Caco-2 (cell line): Measurements from ENCODE around the gene ASH1L. TPM values are rescaled to one million over a fixed set of nuclear protein-coding genes. Genes with fewer than 3 reads are reported as not detected.
A peak's percentile ranks its signal among the peaks of the same experiment; 100 is the strongest.
"Not testable (repeated sequence)": the region's sequence is repeated elsewhere in the genome, so short reads cannot be mapped to it uniquely, and the experiment has no call there.

Experiments
- BruUV-seq: library from RNA; stranded (reverse); fragments of 400-500 nt; replicated peaks from 2 replicates; lab custom pipeline; 2021; lab: Mats Ljungman, UMichigan
- CTCF ChIA-PET: fragments of 300-600 bp; sonication (Branson Sonifier 250); formaldehyde crosslinking; loops from one replicate; lab custom pipeline; 2022; ENCODE audit warnings: antibody characterized with exemption; lab: Charles Lee
- POLR2A ChIA-PET: fragments of 300-600 bp; sonication (Branson Sonifier 250); formaldehyde crosslinking; loops from one replicate; lab custom pipeline; 2022; ENCODE audit warnings: antibody characterized with exemption; lab: Charles Lee
- DNase-seq, 2 experiments: peaks; one replicate each; pipeline versions ENCODE4 v3.0.0 to v3.0.0-alpha.2; 2020 to 2022
- H3K27me3 ChIP-seq: replicated peaks from 2 replicates; pipeline ENCODE4 v1.6.0; 2011; ENCODE audit warnings: low read length; ENCODE audit not compliant: control insufficient read depth, insufficient read depth
- H3K36me3 ChIP-seq: 2 replicates; pipeline ENCODE4 v1.5.1; 2011; ENCODE audit warnings: low read length; ENCODE audit not compliant: control insufficient read depth, insufficient read depth
- H3K4me1 ChIP-seq: fragments of 250-450 bp; sonication (Bioruptor Pico); 2 replicates; pipeline ENCODE4 v1.5.1; 2020; ENCODE audit warnings: mild to moderate bottlenecking
- H3K4me3 ChIP-seq: 2 replicates; pipeline ENCODE4 v1.5.1; 2011; ENCODE audit warnings: low read depth, mild to moderate bottlenecking, control low read depth, low read length
- H3K9me3 ChIP-seq: fragments of 250-450 bp; sonication (Bioruptor Pico); 2 replicates; pipeline ENCODE4 v1.5.1; 2020; ENCODE audit warnings: mild to moderate bottlenecking, moderate library complexity
- H3K27ac Mint-ChIP-seq: one replicate; pipeline ENCODE4 v1.8.0; 2022; ENCODE audit warnings: mixed read lengths; ENCODE audit not compliant: unreplicated experiment
- H3K27me3 Mint-ChIP-seq: one replicate; pipeline ENCODE4 v1.8.0; 2022; ENCODE audit warnings: mixed read lengths; ENCODE audit not compliant: insufficient read depth, unreplicated experiment
- H3K36me3 Mint-ChIP-seq: one replicate; pipeline ENCODE4 v1.8.0; 2022; ENCODE audit warnings: mild to moderate bottlenecking, mixed read lengths; ENCODE audit not compliant: insufficient read depth, unreplicated experiment
- H3K4me1 Mint-ChIP-seq: one replicate; pipeline ENCODE4 v1.8.0; 2022; ENCODE audit warnings: low read depth, mixed read lengths; ENCODE audit not compliant: unreplicated experiment
- H3K4me3 Mint-ChIP-seq: one replicate; pipeline ENCODE4 v1.8.0; 2022; ENCODE audit warnings: mild to moderate bottlenecking, moderate library complexity, mixed read lengths; ENCODE audit not compliant: unreplicated experiment
- H3K9me3 Mint-ChIP-seq: one replicate; pipeline ENCODE4 v1.8.0; 2022; ENCODE audit warnings: mixed read lengths; ENCODE audit not compliant: unreplicated experiment
- CTCF ChIP-seq, 2 experiments: fragments of 200-600 bp in 1 of 2; IDR thresholded peaks; 1 replicate in 1 of 2; 2 replicates in 1 of 2; pipeline versions ENCODE4 v1.5.1 to v1.8.0; 2011 to 2022; ENCODE audit warnings: antibody characterized with exemption in 1 of 2, control low read depth in 1 of 2, inconsistent platforms in 1 of 2, low read depth in 1 of 2, low read length in 1 of 2, mild to moderate bottlenecking in 1 of 2, moderate library complexity in 1 of 2; ENCODE audit not compliant: insufficient read depth in 1 of 2, severe bottlenecking in 1 of 2, unreplicated experiment in 1 of 2
- intact Hi-C: fragments of 100-400 bp; cut with micrococcal nuclease; formaldehyde crosslinking; loops from one replicate; pipeline ENCODE4 v1.10.0; 2022; ENCODE audit not compliant: unreplicated experiment
- total RNA-seq: library from RNA; stranded (reverse); gene quantifications from 2 replicates; pipeline ENCODE4 v1.2.3, GENCODE V29; 2022

Gene ASH1L
- total RNA-seq, 1 experiment from 2014 or later: 39.4 TPM

- Histone ChIP-seq H3K9me3 (no peaks in the 10 kb centered on the region), H3K36me3 (no peaks in the 10 kb centered on the region; the same call in 1 of the 2 replicates), H3K4me3 (peak within 1 kb of the TSS; percentile 48), H3K4me1 (no peaks in the 10 kb centered on the region), H3K27me3 (no peaks in the 10 kb centered on the region)
- peak; percentile 96 to 98 for DNase-seq
- Mint-ChIP-seq H3K9me3 (no peaks in the 10 kb centered on the region), H3K27me3 (no peaks in the 10 kb centered on the region), H3K4me1 (no peaks in the 10 kb centered on the region), H3K27ac (peak within 1 kb of the TSS; percentile 96), H3K4me3 (peak within 1 kb of the TSS; percentile 98), H3K36me3 (peaks cover 15% of the 10 kb centered on the region)
- ChIA-PET CTCF (no interaction called here), POLR2A (no interaction called here)
- TSS peak; percentile 99 for BruUV-seq
- TF ChIP-seq CTCF (IDR thresholded peaks at IDR 0.05; ENCODE audit: insufficient read depth in 1 of 2, low read depth in 1 of 2, low read length in 1 of 2, severe bottlenecking in 1 of 2, unreplicated experiment in 1 of 2): no peak
- intact Hi-C loops: no loop called here
Measured at GRCh38 chr1:155609515-155610256, 47.1 kb upstream of the ASH1L start, which contains the start of gene MSTO1. Gene MSTO1 (plus strand): TSS chr1:155610218. CDS start chr1:155610249, 31 bp downstream.

GRCh38 chr1:155608888-155609225, 46.3 kb upstream of the ASH1L start:
- Histone ChIP-seq H3K4me3 (no peak overlapping the region), H3K27me3 (no peaks in the 10 kb centered on the region), H3K36me3 (no peaks in the 10 kb centered on the region; the same call in 1 of the 2 replicates), H3K4me1 (no peaks in the 10 kb centered on the region), H3K9me3 (no peaks in the 10 kb centered on the region)
- Mint-ChIP-seq H3K4me3 (no peak overlapping the region), H3K4me1 (no peaks in the 10 kb centered on the region), H3K36me3 (peaks cover 15% of the 10 kb centered on the region), H3K27me3 (no peaks in the 10 kb centered on the region), H3K27ac (no peak overlapping the region), H3K9me3 (no peaks in the 10 kb centered on the region)
- ChIA-PET CTCF (no interaction called here), POLR2A (interaction anchor here (0.6 kb wide), 1 partner anchor 279 kb away, joined by 6 read pairs; no protein-coding TSS in a partner anchor)
- intact Hi-C loops: no loop called here
- DNase-seq: no peak
- TF ChIP-seq CTCF (IDR thresholded peaks at IDR 0.05; ENCODE audit: insufficient read depth in 1 of 2, low read depth in 1 of 2, low read length in 1 of 2, severe bottlenecking in 1 of 2, unreplicated experiment in 1 of 2): no peak
- BruUV-seq: no TSS peak

- H3K36me3 Mint-ChIP-seq: peaks cover 13% of the 10 kb centered on the region
- TF ChIP-seq CTCF (IDR thresholded peaks at IDR 0.05; ENCODE audit: insufficient read depth in 1 of 2, low read depth in 1 of 2, low read length in 1 of 2, severe bottlenecking in 1 of 2, unreplicated experiment in 1 of 2): no peak
- ChIA-PET CTCF (no interaction called here), POLR2A (no interaction called here)
- H3K9me3 ChIP-seq: no peaks in the 10 kb centered on the region
- peak in 1 of 2 experiments; percentile 22 for DNase-seq
- H3K27ac Mint-ChIP-seq: no peak overlapping the region
- no peaks in the 10 kb centered on the region for H3K27me3 ChIP-seq
- H3K4me3 ChIP-seq: no peak overlapping the region
- no peaks in the 10 kb centered on the region for H3K27me3 Mint-ChIP-seq
- intact Hi-C loops: no loop called here
- H3K4me3 Mint-ChIP-seq: no peak overlapping the region
- no peaks in the 10 kb centered on the region for H3K4me1 ChIP-seq
- H3K4me1 Mint-ChIP-seq: no peaks in the 10 kb centered on the region
- no peaks in the 10 kb centered on the region; the same call in 1 of the 2 replicates for H3K36me3 ChIP-seq
- H3K9me3 Mint-ChIP-seq: no peaks in the 10 kb centered on the region
- no TSS peak for BruUV-seq
Measured at GRCh38 chr1:155607708-155608107, 45.1 kb upstream of the ASH1L start.

- peak overlapping the region; percentile 39 for H3K4me3 Mint-ChIP-seq
- POLR2A ChIA-PET, H3K36me3 Mint-ChIP-seq, H3K9me3 ChIP-seq, H3K9me3 Mint-ChIP-seq, H3K4me1 ChIP-seq, H3K27me3 Mint-ChIP-seq, H3K4me1 Mint-ChIP-seq, H3K4me3 ChIP-seq, BruUV-seq, H3K27ac Mint-ChIP-seq, H3K27me3 ChIP-seq, CTCF ChIA-PET, H3K36me3 ChIP-seq: not testable (repeated sequence)
- peak in 1 of 2 experiments; percentile 16 for DNase-seq
- intact Hi-C loops: loop anchor here (10.0 kb wide), 1 partner anchor 275 kb away; the partner anchor contains the start of gene RUSC1
Measured at GRCh38 chr1:155599828-155600572, 37.4 kb upstream of the ASH1L start.
